T-helper 2 cell treated with Interferon-gamma antibody and Interleukin-4, amounts not matched to agents 5 μg/mL and 100 μg/mL, for 36 hours (primary cell): ENCODE measurements around the gene CD55.
A peak's percentile ranks its signal among the peaks of the same experiment; 100 is the strongest.

Experiments used
- DNase-seq: peaks from one replicate; pipeline ENCODE4 v3.0.0; 2021; ENCODE audit warnings: low spot score
- H3K27ac Mint-ChIP-seq: one replicate; pipeline ENCODE4 v1.8.0; 2021; ENCODE audit warnings: mild to moderate bottlenecking, mixed read lengths
- H3K27me3 Mint-ChIP-seq: one replicate; pipeline ENCODE4 v1.8.0; 2021; ENCODE audit warnings: low read depth, mixed read lengths
- H3K36me3 Mint-ChIP-seq: one replicate; pipeline ENCODE4 v1.8.0; 2021; ENCODE audit warnings: low read depth, mixed read lengths
- H3K4me1 Mint-ChIP-seq: one replicate; pipeline ENCODE4 v1.8.0; 2021; ENCODE audit warnings: low read depth, mixed read lengths
- H3K4me3 Mint-ChIP-seq: one replicate; pipeline ENCODE4 v1.8.0; 2022; ENCODE audit warnings: mild to moderate bottlenecking, moderate library complexity, mixed read lengths
- H3K9me3 Mint-ChIP-seq: one replicate; pipeline ENCODE4 v1.8.0; 2021; ENCODE audit warnings: mixed read lengths

CD55 gene

GRCh38 chr1:207329469-207329868 lies 8.0 kb downstream of the CD55 start:
- Mint-ChIP-seq H3K4me1 (peaks cover 48% of the 10 kb centered on the region), H3K36me3 (peaks cover 83% of the 10 kb centered on the region), H3K27me3 (no peaks in the 10 kb centered on the region), H3K4me3 (no peak overlapping the region), H3K9me3 (peaks cover 17% of the 10 kb centered on the region), H3K27ac (no peak overlapping the region)
- DNase-seq: no peak

- Mint-ChIP-seq H3K27ac (no peak overlapping the region), H3K36me3 (peaks cover 86% of the 10 kb centered on the region), H3K27me3 (no peaks in the 10 kb centered on the region), H3K9me3 (peaks cover 19% of the 10 kb centered on the region), H3K4me3 (no peak overlapping the region), H3K4me1 (peaks cover 55% of the 10 kb centered on the region)
- no peak for DNase-seq
These were observed 8.7 kb downstream of the CD55 start for GRCh38 chr1:207330011-207330710.

GRCh38 chr1:207331354-207332313 lies 10.2 kb downstream of the CD55 start:
- Mint-ChIP-seq H3K4me3 (no peak overlapping the region), H3K4me1 (peaks cover 63% of the 10 kb centered on the region), H3K27me3 (no peaks in the 10 kb centered on the region), H3K9me3 (peaks cover 19% of the 10 kb centered on the region), H3K36me3 (peaks cover 86% of the 10 kb centered on the region), H3K27ac (no peak overlapping the region)
- DNase-seq: no peak

GRCh38 chr1:207333009-207333600 lies 11.6 kb downstream of the CD55 start:
- Mint-ChIP-seq H3K36me3 (peaks cover 84% of the 10 kb centered on the region), H3K4me3 (peak overlapping the region; percentile 16), H3K9me3 (peaks cover 19% of the 10 kb centered on the region), H3K4me1 (peaks cover 65% of the 10 kb centered on the region), H3K27ac (peak overlapping the region; percentile 78), H3K27me3 (no peaks in the 10 kb centered on the region)
- no peak for DNase-seq

- H3K4me3 Mint-ChIP-seq: peak overlapping the region; percentile 16
- H3K27me3 Mint-ChIP-seq: no peaks in the 10 kb centered on the region
- no peak for DNase-seq
- peaks cover 64% of the 10 kb centered on the region for H3K4me1 Mint-ChIP-seq
- H3K9me3 Mint-ChIP-seq: peaks cover 19% of the 10 kb centered on the region
- H3K36me3 Mint-ChIP-seq: peaks cover 81% of the 10 kb centered on the region
- H3K27ac Mint-ChIP-seq: peak overlapping the region; percentile 78
These were observed 12.1 kb downstream of the CD55 start for GRCh38 chr1:207333620-207334019.

- peak overlapping the region; percentile 74 for H3K4me3 Mint-ChIP-seq
- peak overlapping the region; percentile 84 for H3K27ac Mint-ChIP-seq
- peaks cover 19% of the 10 kb centered on the region for H3K9me3 Mint-ChIP-seq
- peaks cover 77% of the 10 kb centered on the region for H3K36me3 Mint-ChIP-seq
- DNase-seq: no peak
- H3K4me1 Mint-ChIP-seq: peaks cover 58% of the 10 kb centered on the region
- H3K27me3 Mint-ChIP-seq: no peaks in the 10 kb centered on the region
These were observed 12.9 kb downstream of the CD55 start for GRCh38 chr1:207334337-207334736.

- peaks cover 19% of the 10 kb centered on the region for H3K9me3 Mint-ChIP-seq
- H3K4me1 Mint-ChIP-seq: peaks cover 59% of the 10 kb centered on the region
- DNase-seq: no peak
- peak overlapping the region; percentile 74 for H3K4me3 Mint-ChIP-seq
- no peaks in the 10 kb centered on the region for H3K27me3 Mint-ChIP-seq
- H3K27ac Mint-ChIP-seq: peak overlapping the region; percentile 84
- H3K36me3 Mint-ChIP-seq: peaks cover 76% of the 10 kb centered on the region
These were observed 13.7 kb downstream of the CD55 start for GRCh38 chr1:207335138-207335537.

GRCh38 chr1:207335695-207336363 lies 14.4 kb downstream of the CD55 start:
- peak; percentile 27 for DNase-seq
- Mint-ChIP-seq H3K36me3 (peaks cover 76% of the 10 kb centered on the region), H3K9me3 (peaks cover 20% of the 10 kb centered on the region), H3K27me3 (no peaks in the 10 kb centered on the region), H3K4me3 (peak overlapping the region; percentile 74), H3K27ac (peak overlapping the region; percentile 92), H3K4me1 (peaks cover 55% of the 10 kb centered on the region)

- peak overlapping the region; percentile 74 for H3K4me3 Mint-ChIP-seq
- H3K4me1 Mint-ChIP-seq: peaks cover 62% of the 10 kb centered on the region
- H3K27ac Mint-ChIP-seq: peak overlapping the region; percentile 92
- DNase-seq: peak; percentile 73
- no peaks in the 10 kb centered on the region for H3K27me3 Mint-ChIP-seq
- peaks cover 30% of the 10 kb centered on the region for H3K9me3 Mint-ChIP-seq
- peaks cover 81% of the 10 kb centered on the region for H3K36me3 Mint-ChIP-seq
These were observed 15.3 kb downstream of the CD55 start for GRCh38 chr1:207336559-207337467.

GRCh38 chr1:207342332-207342731 lies 20.9 kb downstream of the CD55 start:
- peaks cover 70% of the 10 kb centered on the region for H3K4me1 Mint-ChIP-seq
- no peak for DNase-seq
- H3K36me3 Mint-ChIP-seq: peaks cover 82% of the 10 kb centered on the region
- H3K4me3 Mint-ChIP-seq: peak overlapping the region; percentile 63
- peaks cover 14% of the 10 kb centered on the region for H3K9me3 Mint-ChIP-seq
- no peak overlapping the region for H3K27ac Mint-ChIP-seq
- no peaks in the 10 kb centered on the region for H3K27me3 Mint-ChIP-seq

GRCh38 chr1:207343675-207344074 lies 22.2 kb downstream of the CD55 start:
- peak overlapping the region; percentile 63 for H3K4me3 Mint-ChIP-seq
- no peak for DNase-seq
- peak overlapping the region; percentile 58 for H3K27ac Mint-ChIP-seq
- peaks cover 87% of the 10 kb centered on the region for H3K36me3 Mint-ChIP-seq
- H3K9me3 Mint-ChIP-seq: peaks cover 21% of the 10 kb centered on the region
- peaks cover 69% of the 10 kb centered on the region for H3K4me1 Mint-ChIP-seq
- H3K27me3 Mint-ChIP-seq: no peaks in the 10 kb centered on the region

- peak overlapping the region; percentile 63 for H3K4me3 Mint-ChIP-seq
- peaks cover 88% of the 10 kb centered on the region for H3K36me3 Mint-ChIP-seq
- peaks cover 69% of the 10 kb centered on the region for H3K4me1 Mint-ChIP-seq
- peak overlapping the region; percentile 40 for H3K27ac Mint-ChIP-seq
- H3K27me3 Mint-ChIP-seq: no peaks in the 10 kb centered on the region
- no peak for DNase-seq
- H3K9me3 Mint-ChIP-seq: peaks cover 23% of the 10 kb centered on the region
These were observed 22.7 kb downstream of the CD55 start for GRCh38 chr1:207344221-207344620.
